ENCODE results near the gene MIF. TPM values are rescaled to one million over a fixed set of nuclear protein-coding genes. Genes with fewer than 3 reads are reported as not detected.

Gene MIF
- total RNA-seq, 3 donors from 2014 or later = 142 to 414 (median 209) TPM

- peak; percentile 10 for ATAC-seq
- Histone ChIP-seq H3K9me3 (no peaks in the 10 kb centered on the region), H3K4me3 (no peak overlapping the region), H3K36me3 (ENCODE audit: low read depth) (no peaks in the 10 kb centered on the region), H3K4me1 (ENCODE audit: low read depth) (peaks cover 13% of the 10 kb centered on the region)
- no peak for TF ChIP-seq CTCF (IDR thresholded peaks at IDR 0.05)
- no peak for DNase-seq
- intact Hi-C loops (cut with DNase I, micrococcal nuclease) = no loop called here
These were observed 15.2 kb downstream of the MIF start for GRCh38 chr22:23909296-23909898.

DNA sequence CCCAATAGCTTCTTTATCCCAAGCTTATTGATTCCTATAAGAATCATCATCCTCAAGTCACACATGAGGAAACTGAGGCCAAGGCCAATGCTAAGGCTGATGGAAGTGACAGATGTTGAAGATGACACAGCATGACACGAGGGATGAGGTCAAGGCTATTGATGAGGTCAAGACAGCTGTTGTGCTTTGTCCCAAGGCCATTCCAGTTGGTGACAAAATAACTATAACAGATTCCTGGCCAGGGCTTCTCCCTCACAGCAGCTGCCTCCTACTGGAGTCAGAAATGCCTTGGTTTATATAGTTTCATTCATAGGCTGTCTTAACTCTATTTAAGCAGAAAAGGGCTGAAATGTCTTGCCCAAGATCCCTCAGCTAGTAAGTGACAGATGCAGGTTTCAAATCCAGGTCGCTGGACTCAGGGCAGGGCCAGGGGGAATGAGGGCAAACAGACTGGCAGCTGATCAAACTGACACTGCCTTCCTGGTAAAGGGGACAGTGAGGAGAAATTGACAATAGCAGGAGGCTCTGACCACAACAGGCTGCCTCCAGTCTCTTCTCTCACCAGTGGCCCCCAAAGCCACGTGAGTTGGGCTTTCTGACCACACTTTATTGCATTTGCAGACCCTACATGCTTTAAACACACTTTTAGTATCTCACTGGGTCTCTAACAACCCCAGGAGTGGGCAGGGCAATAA lies 16.5 kb downstream of the MIF start:
- no peaks in the 10 kb centered on the region for H3K9me3 ChIP-seq
- no peak overlapping the region for H3K4me3 ChIP-seq
- no peak for DNase-seq
- TF ChIP-seq CTCF (IDR thresholded peaks at IDR 0.05) = no peak
- no peaks in the 10 kb centered on the region for H3K36me3 ChIP-seq (ENCODE audit: low read depth)
- intact Hi-C loops (cut with DNase I, micrococcal nuclease) = no loop called here
- peaks cover 13% of the 10 kb centered on the region for H3K4me1 ChIP-seq (ENCODE audit: low read depth)
- no peak for ATAC-seq

DNA sequence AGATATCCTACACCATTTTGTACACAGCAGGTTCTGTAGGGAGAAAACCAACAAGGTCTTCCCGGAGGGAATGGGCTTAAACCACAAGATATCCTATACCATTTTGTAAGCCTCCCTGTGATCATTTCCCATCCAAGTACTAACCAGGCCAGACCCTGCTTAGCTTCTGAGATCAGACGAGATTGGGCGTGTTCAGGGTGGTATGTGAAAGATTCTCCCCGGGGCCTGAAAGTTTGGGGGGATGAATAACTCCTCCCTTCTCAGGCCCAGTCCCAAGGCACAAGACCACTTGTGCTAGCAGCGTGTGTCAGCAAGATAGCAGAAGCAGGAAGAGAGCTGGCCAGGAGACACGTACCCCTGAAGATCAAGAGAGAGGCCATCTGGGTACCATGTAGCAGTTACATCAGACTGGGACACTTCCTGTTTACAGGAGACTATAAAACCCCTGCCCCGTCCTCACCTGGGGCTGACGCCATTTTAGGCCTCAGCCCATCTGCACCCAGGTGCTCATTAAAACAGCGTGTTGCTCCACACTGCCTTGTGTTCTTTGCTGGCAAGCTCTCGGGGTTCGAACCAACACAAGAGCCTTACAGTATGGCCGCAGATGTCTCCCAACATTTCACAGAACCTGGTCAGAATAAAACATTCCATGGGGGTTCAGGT lies 17.3 kb downstream of the MIF start:
- Histone ChIP-seq H3K36me3 (ENCODE audit: low read depth) (no peaks in the 10 kb centered on the region), H3K4me3 (no peak overlapping the region), H3K9me3 (no peaks in the 10 kb centered on the region), H3K4me1 (ENCODE audit: low read depth) (peaks cover 13% of the 10 kb centered on the region)
- TF ChIP-seq CTCF (IDR thresholded peaks at IDR 0.05) = no peak
- intact Hi-C loops (cut with DNase I, micrococcal nuclease) = no loop called here
- ATAC-seq (no peak), DNase-seq (no peak)

DNA sequence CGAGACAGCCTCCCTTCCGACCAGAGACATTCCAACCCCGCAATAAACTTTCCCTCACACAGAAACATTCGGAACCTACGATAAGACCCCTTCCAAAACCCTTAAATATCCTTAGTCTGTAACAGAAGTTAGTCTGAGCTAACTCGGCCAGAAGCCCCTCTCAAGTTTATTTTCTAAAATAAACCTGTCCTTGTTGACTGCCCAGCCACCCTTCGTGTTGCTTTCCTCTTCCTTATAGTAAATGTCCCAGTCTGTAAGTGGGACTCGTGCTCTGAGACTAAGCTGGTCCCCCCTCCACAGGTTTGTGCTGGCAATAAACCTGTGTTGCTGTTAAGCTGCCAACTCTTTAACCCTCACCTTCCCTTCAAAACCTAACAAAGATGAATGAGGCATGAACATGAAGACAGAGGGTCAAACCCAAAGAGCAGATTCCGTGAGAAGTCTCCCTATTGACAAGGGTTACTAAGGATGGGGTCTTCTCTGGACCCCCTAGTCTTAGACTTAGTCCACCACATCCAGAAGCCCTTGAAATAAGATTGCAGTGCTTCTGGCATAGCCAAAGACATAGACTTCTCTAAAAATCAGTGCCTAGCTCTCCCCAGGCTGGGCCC lies 18.2 kb downstream of the MIF start:
- Histone ChIP-seq H3K4me3 (no peak overlapping the region), H3K9me3 (no peaks in the 10 kb centered on the region), H3K36me3 (ENCODE audit: low read depth) (no peaks in the 10 kb centered on the region), H3K4me1 (ENCODE audit: low read depth) (peaks cover 13% of the 10 kb centered on the region)
- ATAC-seq (no peak), DNase-seq (no peak)
- intact Hi-C loops (cut with DNase I, micrococcal nuclease) = no loop called here
- no peak for TF ChIP-seq CTCF (IDR thresholded peaks at IDR 0.05)

GRCh38 chr22:23913306-23913660 lies 19.1 kb downstream of the MIF start:
- Histone ChIP-seq H3K36me3 (ENCODE audit: low read depth) (no peaks in the 10 kb centered on the region), H3K4me1 (ENCODE audit: low read depth) (peaks cover 13% of the 10 kb centered on the region), H3K9me3 (no peaks in the 10 kb centered on the region), H3K4me3 (no peak overlapping the region)
- ATAC-seq = no peak
- DNase-seq = no peak
- TF ChIP-seq CTCF (IDR thresholded peaks at IDR 0.05) = no peak
- intact Hi-C loops (cut with DNase I, micrococcal nuclease) = no loop called here

Measured in mucosa of descending colon (tissue), 3 donors.